NCI-H2196 treated with DMSO at 0.1 percent for 48 hours (cell line): ENCODE data around the gene NEK10.

Experiments
- DNase-seq: peaks from one replicate; lab custom pipeline; 2025; ENCODE audit not compliant: unreplicated experiment; lab: John Stamatoyannopoulos, UW

NEK10 gene

GRCh38 chr3:27186013-27186412 lies 183.2 kb downstream of the NEK10 start:
- DNase-seq, result no peak

DNA sequence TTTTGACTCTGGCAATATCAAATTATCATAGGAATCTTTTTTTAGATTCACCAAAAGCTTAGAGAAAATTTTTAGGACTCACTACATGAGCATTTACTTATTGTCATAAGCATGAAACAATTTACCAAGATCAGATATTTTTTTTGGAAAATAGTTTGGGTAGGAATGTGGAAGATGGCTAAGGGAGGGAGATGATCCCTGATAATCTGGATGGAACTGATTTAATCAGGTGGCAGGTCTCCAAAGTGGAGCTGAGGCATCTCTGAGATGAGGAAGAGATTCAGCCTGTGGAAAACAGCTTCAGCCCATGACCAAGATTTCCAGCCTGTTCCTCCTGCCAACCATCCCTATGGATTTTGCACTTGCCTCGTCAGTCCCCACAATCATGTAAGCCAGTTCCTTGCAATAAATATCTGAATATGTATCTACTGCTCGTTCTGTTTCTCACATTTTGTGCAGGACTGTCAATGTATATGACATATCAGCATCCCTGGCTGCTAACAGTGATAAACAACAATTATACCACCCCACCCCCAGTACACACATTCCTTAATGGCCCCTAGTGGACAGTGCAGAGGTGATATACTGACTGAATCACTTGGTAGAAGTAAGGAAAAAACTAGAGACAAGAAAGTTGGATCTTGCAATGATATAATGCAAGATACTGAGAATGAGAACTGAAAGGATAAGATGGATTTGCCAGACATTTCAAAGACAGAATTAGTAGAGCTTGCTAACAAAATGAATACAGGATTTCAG lies 183.8 kb downstream of the NEK10 start:
- DNase-seq, result no peak

- DNase-seq, result no peak
Measured at GRCh38 chr3:27184261-27184660, 184.9 kb downstream of the NEK10 start.

GRCh38 chr3:27176256-27176655 lies 192.9 kb downstream of the NEK10 start:
- DNase-seq, result no peak

DNA sequence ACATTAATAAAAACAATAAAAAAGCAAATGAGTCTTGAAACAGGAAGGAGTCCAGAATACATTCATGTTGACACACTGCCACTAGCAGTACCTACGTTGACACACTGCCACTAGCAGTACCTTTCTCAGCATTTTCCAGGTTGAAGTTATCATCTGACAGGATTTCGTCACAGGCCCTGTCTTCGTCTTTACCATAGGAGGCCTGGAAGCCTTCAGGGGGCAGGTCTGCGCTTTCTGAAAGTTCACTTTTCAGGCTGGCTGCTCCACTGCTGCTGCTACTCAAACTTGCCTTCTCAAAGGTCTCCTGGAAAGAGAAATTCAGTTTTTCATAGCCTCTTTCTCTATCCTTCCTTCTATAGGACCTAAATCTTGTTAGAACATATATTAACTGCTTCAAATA lies 194.7 kb downstream of the NEK10 start:
- no peak for DNase-seq

- DNase-seq, result no peak
Measured at GRCh38 chr3:27171113-27171512, 198.1 kb downstream of the NEK10 start.

DNA sequence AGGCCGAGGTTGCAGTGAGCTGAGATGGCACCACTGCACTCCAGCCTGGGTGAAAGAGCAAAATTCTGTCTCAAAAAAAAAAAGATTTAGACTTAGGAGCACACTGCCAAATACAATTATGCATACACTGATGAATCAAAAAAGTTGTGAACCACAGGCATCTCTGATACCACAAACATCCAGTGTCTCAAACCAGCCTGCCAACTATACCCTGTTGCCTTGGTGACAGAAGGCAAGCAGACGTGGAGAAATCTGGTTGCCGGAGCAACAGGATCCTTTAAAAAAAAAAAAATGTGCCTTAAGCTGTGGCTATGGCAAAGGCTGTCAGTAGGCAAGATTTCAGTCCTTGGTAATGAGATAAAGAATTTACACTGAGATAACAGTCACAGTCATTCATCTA lies 202.3 kb downstream of the NEK10 start:
- no peak for DNase-seq

DNA sequence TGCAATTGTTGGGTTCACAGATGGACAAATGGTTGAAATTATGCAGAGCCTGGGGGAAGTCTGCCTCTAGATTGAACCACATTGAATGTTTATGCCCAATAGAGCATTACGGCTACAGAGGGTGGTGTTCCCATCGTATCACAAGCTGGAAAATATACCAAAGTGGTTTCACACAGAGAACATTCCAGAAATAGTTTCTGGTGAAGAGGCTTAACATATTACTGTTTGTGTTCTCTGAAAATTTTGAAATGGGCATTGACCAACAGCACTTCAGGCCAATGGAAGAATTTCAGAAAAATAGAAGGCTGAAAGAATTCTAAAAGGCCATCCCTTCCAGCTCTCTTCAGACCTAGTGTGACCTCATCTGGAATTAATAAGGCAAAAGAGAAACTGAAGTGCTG lies 203.9 kb downstream of the NEK10 start:
- no peak for DNase-seq

GRCh38 chr3:27160779-27161287 lies 208.3 kb downstream of the NEK10 start:
- DNase-seq, result no peak

- no peak for DNase-seq
Measured at GRCh38 chr3:27160146-27160545, 209.0 kb downstream of the NEK10 start.

- no peak for DNase-seq
Measured at GRCh38 chr3:27147215-27147614, 222.0 kb downstream of the NEK10 start.

DNA sequence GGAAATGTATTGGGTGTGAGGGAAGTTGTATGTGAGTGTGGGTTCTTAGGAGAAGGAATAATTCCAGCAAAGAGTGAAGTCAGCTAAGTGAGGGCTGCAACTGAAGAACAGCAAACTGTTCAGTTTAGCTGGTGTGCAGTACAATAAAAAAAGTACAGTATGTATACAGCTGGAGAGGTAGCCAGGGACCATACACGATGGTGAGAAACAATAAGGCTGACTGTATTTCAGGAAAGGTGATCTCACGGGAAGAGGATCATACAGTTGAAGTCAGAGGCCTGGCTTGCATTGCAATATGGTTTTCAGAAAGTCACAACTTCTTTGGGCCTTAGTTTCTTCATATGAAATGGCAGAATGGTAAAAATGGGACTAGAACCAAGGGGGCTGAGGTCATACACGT lies 222.4 kb downstream of the NEK10 start:
- DNase-seq, result no peak

DNA sequence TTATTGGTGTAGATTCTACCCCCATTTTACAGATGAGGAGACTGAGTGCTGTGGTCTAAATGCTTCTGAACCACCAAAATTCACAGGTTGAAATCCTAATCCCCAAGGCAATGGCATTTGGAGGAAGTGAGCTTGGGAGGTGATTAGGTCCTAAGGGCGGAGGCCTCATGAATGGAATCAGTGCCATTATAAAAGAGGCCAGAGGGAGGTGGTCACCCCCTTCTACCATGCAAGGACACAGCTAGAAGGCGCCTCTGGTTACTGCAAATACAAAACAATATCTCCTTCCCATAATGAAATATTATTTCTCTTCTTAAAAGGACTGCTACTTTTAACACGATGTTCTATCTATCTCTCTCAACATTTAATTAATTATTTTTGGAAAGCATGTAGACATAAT lies 223.5 kb downstream of the NEK10 start:
- no peak for DNase-seq

GRCh38 chr3:27141668-27142067 lies 227.5 kb downstream of the NEK10 start:
- no peak for DNase-seq

DNA sequence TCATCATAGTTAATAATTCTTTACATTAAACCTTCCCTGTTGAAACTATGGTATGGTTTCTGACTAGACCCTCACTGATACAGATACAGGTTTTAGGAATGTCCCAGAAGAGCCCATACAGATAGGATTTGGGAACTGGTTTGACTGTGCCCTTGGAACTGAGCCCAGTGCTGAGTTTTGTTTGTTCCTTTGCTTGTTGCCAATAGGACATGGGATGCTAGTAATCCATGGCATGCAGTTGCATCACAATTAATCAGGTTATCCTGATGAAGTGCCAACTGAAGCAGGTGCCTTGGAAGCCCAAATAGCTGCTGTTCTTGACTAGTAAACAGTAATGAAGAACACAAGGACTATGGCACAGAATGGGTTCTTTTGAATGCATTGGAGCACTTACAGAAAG lies 230.6 kb downstream of the NEK10 start:
- DNase-seq, result no peak

DNA sequence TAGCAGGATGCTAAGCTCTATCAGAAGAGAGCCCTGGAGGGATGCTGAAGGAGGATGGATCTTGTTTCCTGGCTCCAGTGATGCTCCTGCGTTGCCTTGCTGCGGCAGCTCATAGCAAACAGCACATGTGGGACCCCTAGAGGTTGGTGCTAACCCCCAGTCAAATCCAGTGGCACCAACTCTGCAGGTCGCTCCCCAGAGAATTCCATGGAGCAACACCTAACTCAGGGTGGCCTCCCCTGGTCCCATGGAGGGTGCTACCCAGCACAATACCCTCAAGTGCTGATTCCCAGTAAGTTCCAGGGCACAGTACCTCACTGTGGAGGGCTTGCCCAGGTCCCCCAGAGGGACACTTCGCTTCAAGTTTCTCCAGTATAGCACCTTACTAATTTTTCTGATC lies 231.2 kb downstream of the NEK10 start:
- DNase-seq, result no peak

- DNase-seq, result no peak
Measured at GRCh38 chr3:27134171-27134796, 234.9 kb downstream of the NEK10 start.

- DNase-seq, result no peak
Measured at GRCh38 chr3:27133060-27133459, 236.1 kb downstream of the NEK10 start.

DNA sequence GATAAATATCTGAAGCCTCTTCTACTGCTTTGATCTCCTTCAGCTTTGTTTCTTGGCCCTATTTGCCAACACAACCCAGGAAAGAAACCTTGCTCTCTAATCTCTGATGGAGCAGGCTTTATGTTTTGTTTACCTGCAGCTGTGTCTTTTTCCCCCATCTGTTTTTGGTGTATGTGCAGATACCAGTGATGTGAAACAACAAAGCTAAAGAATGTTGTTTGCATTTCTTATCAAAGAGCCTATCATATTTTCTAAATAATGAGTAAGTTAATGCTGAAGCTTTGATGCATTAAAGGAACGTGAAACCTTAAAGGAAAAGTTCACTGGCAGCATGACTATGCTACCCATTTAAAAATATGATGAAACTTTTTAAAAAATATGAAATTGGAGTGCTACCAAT lies 238.4 kb downstream of the NEK10 start:
- no peak for DNase-seq

GRCh38 chr3:27127879-27128278 lies 241.3 kb downstream of the NEK10 start:
- no peak for DNase-seq

GRCh38 chr3:27127195-27127594 lies 242.0 kb downstream of the NEK10 start:
- DNase-seq, result no peak

- DNase-seq, result no peak
Measured at GRCh38 chr3:27125821-27126501, 243.2 kb downstream of the NEK10 start.
